ENCODE data around the gene ZNF655. TPM values are rescaled to one million over a fixed set of nuclear protein-coding genes. Genes with fewer than 3 reads are reported as not detected.

Gene ZNF655
- total RNA-seq, 4 donors from 2014 or later, result 115 to 191 (median 116) TPM

DNA sequence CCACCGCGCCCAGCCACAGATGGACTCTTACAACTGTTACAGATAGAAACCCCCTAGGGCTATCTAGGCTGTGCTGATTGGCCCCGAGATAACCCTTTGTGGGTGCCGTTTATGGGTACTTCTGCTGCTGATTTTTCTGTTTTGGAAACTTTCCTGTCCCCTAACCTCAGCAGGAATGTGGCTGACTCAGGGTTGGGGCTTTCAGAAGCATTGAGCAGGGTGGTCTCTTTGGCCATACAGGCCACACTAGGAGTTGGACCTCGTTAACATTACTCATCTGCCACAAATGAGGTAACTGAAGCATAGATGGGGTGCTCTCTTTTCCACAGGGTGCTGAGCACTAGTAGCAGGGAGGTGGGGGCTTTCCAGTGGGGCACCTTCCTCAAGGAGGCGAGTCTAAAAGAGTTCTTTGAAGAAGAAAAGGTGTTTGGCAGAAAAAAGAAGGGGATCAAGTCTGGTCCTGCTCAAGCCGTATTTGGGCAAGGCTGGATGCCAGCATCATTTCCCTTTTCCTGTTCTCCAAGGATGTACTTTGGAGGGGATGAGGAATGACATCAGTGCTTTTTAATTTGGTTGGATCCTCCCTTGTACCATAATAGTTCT, 64.8 kb downstream of the ZNF655 start:
- Histone ChIP-seq H3K4me3 (no peak overlapping the region), H3K4me1 (peaks cover 0 to 8% (median 0%) of the 10 kb centered on the region in 3 donors), H3K9me3 (no peaks in the 10 kb centered on the region), H3K36me3 (peaks cover 0 to 100% of the 10 kb centered on the region in 2 donors), H3K27ac (no peak overlapping the region), H3K27me3 (no peaks in the 10 kb centered on the region)
- TF ChIP-seq, protein P1, sequence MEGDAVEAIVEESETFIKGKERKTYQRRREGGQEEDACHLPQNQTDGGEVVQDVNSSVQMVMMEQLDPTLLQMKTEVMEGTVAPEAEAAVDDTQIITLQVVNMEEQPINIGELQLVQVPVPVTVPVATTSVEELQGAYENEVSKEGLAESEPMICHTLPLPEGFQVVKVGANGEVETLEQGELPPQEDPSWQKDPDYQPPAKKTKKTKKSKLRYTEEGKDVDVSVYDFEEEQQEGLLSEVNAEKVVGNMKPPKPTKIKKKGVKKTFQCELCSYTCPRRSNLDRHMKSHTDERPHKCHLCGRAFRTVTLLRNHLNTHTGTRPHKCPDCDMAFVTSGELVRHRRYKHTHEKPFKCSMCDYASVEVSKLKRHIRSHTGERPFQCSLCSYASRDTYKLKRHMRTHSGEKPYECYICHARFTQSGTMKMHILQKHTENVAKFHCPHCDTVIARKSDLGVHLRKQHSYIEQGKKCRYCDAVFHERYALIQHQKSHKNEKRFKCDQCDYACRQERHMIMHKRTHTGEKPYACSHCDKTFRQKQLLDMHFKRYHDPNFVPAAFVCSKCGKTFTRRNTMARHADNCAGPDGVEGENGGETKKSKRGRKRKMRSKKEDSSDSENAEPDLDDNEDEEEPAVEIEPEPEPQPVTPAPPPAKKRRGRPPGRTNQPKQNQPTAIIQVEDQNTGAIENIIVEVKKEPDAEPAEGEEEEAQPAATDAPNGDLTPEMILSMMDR (IDR thresholded peaks at IDR 0.05), result no peak
- TF ChIP-seq EP300 (IDR thresholded peaks at IDR 0.05), result no peak
- no peak for TF ChIP-seq POLR2AphosphoS5 (IDR thresholded peaks at IDR 0.05)
- no peak for TF ChIP-seq POLR2A (IDR thresholded peaks at IDR 0.05)
- ATAC-seq, result no peak
- WGBS, 2 donors (ENCODE audit: low coverage in 1 of 2), result 67 to 75% methylated on average over 2 to 3 of the region's 7 CpGs

DNA sequence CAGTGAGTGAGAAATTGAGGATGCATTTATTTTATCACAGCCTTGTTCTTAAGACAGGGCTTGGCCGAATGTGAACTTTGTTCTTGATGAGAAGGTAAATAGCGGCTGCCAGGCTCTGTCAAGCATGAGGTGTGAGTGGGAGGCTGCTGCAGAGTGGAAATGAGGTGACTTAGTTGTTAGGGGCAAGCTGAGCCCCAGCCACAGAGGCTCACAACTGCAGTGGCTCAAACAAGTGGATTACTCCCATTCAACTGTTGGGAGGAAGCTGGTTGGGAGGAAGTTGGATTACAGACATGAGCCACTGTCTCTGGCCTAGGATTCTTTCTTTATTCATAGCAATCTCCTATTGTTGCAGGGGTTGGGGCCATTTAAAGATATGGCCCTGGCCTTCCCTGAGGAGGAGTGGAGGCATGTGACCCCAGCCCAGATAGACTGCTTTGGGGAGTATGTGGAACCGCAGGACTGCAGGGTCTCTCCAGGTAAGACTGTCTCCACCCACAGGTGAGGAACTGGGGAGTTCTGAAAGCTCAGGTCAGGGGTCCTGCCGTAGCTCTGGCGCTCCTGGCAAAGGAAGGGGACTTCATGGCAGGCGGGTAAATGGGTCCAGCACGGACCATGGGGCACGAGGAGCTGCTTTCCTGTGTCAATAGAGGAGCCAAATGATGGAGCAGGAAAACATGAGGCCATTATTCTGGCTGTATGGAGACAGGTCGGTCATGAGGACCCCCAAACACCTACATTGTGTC, 65.4 kb downstream of the ZNF655 start:
- peaks cover 0 to 100% of the 10 kb centered on the region in 2 donors for H3K36me3 ChIP-seq

DNA sequence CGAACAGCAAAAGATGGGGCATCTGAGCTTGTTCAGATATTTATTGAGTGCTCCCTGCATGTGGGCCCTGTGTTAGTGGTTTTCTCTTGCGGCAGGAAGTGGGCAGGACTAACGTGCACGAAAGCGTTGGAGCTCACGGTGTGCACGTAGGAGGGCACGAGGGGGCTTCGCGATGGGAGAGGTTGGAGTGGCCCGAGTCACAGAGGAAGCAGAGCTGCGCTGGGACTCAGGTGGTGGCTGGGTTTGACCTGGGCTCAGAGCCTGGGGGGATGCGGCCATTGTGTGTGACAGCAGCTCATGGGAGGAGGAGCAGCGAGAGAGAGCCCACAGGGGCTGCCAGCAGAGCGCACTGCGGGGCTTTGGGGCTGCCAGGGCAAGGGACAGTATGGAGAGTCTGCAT, 66.0 kb downstream of the ZNF655 start:
- Histone ChIP-seq H3K27me3 (no peaks in the 10 kb centered on the region), H3K27ac (no peak overlapping the region), H3K36me3 (peaks cover 0 to 100% of the 10 kb centered on the region in 2 donors), H3K9me3 (no peaks in the 10 kb centered on the region), H3K4me3 (no peak overlapping the region), H3K4me1 (no peaks in the 10 kb centered on the region)
- TF ChIP-seq POLR2AphosphoS5 (IDR thresholded peaks at IDR 0.05) (no peak), EP300 (IDR thresholded peaks at IDR 0.05) (no peak), POLR2A (IDR thresholded peaks at IDR 0.05) (no peak)
- TF ChIP-seq, protein P1 (IDR thresholded peaks at IDR 0.05), result no peak
- 89 to 100% methylated on average over 5 to 13 of the region's 16 CpGs for WGBS, 2 donors (ENCODE audit: low coverage in 1 of 2)
- no peak for ATAC-seq

More for the DNA sequence above, 65.4 kb downstream of the ZNF655 start:
- WGBS, 2 donors (ENCODE audit: low coverage in 1 of 2), result 96% methylated on average over 8 of the region's 9 CpGs; no CpG with 5 or more reads in 1 of the 2 donors
- no peak overlapping the region for H3K4me3 ChIP-seq
- H3K27me3 ChIP-seq, result no peaks in the 10 kb centered on the region
- no peak for ATAC-seq
- peaks cover 0 to under 1% (median 0%) of the 10 kb centered on the region in 3 donors for H3K4me1 ChIP-seq
- H3K9me3 ChIP-seq, result no peaks in the 10 kb centered on the region
- H3K27ac ChIP-seq, result no peak overlapping the region
- TF ChIP-seq POLR2AphosphoS5 (IDR thresholded peaks at IDR 0.05), result no peak
- TF ChIP-seq POLR2A (IDR thresholded peaks at IDR 0.05), result no peak
- TF ChIP-seq EP300 (IDR thresholded peaks at IDR 0.05), result no peak
- TF ChIP-seq, protein P1 (IDR thresholded peaks at IDR 0.05), result no peak

DNA sequence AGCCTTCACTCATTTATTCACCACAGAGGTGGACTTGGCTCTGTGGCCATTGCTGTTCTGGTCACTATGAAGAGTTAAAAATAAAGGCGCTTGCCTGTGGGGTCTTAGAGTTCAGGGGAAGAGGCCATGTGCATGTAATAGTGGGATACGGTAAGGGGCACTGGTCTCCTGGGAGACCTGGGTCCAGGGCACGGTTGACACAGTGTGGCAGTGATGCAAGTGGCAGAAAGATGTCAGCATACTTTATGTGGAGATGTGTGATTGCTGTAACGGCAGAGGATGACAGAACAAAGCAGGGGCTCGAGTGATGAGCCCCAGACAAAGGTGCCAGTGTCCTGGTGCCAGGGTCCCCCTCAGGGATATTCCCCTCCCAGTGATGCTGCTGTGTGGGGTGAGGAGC, 66.9 kb downstream of the ZNF655 start:
- Histone ChIP-seq H3K4me1 (no peaks in the 10 kb centered on the region), H3K9me3 (no peaks in the 10 kb centered on the region), H3K27ac (no peak overlapping the region), H3K36me3 (peaks cover 0 to 100% of the 10 kb centered on the region in 2 donors), H3K4me3 (no peak overlapping the region), H3K27me3 (no peaks in the 10 kb centered on the region)
- TF ChIP-seq POLR2AphosphoS5 (IDR thresholded peaks at IDR 0.05), result no peak
- TF ChIP-seq, protein P1 (IDR thresholded peaks at IDR 0.05), result no peak
- no peak for TF ChIP-seq POLR2A (IDR thresholded peaks at IDR 0.05)
- 78 to 80% methylated on average over 2 to 5 of the region's 5 CpGs for WGBS, 2 donors (ENCODE audit: low coverage in 1 of 2)
- no peak for ATAC-seq
